Endothelial cell of umbilical vein (primary cell): Measurements from ENCODE around the gene NAP1L4. TPM values are rescaled to one million over a fixed set of nuclear protein-coding genes. Genes with fewer than 3 reads are reported as not detected.

ENCODE experiments used
- BruUV-seq: library from RNA; stranded (reverse); fragments of 400-500 nt; replicated peaks from 2 replicates; lab custom pipeline; 2021; lab: Mats Ljungman, UMichigan
- CTCF ChIA-PET: fragments of 300-600, 350-600 bp; sonication (Branson Sonifier 250); formaldehyde crosslinking; loops from one replicate; lab custom pipeline; 2021; ENCODE audit warnings: antibody characterized with exemption, inconsistent platforms; lab: Charles Lee
- POLR2A ChIA-PET: fragments of 300-600, 350-600 bp; sonication (Branson Sonifier 250); formaldehyde crosslinking; loops from one replicate; lab custom pipeline; 2021; ENCODE audit warnings: antibody characterized with exemption, inconsistent platforms; lab: Charles Lee
- DNase-seq: peaks from one replicate; pipeline ENCODE4 v3.0.0-alpha.2; 2011; ENCODE audit warnings: low read depth, low spot score
- FAIRE-seq: peaks from 2 replicates; lab custom pipeline; 2011; peaks lifted over from hg19 to GRCh38; lab: Jason Lieb, UNC
- H2AFZ ChIP-seq: 2 replicates; pipeline ENCODE4 v1.6.0; 2012; ENCODE audit warnings: low read depth, low read length, control low read depth, inconsistent platforms
- H3K27ac ChIP-seq: 2 replicates; pipeline ENCODE4 v1.5.1; 2011; ENCODE audit warnings: low read depth, mild to moderate bottlenecking, control low read depth, low read length, moderate library complexity; ENCODE audit not compliant: insufficient read depth
- H3K27me3 ChIP-seq, 2 experiments: 2 replicates each; pipeline versions ENCODE4 v1.6.0 to v1.6.1; 2011; ENCODE audit warnings: low read length in 2 of 2, mixed read lengths in 1 of 2; ENCODE audit not compliant: control insufficient read depth in 2 of 2, insufficient read depth in 2 of 2
- H3K36me3 ChIP-seq, 2 experiments: 2 replicates in 1 of 2; 3 replicates in 1 of 2; pipeline ENCODE4 v1.5.1; 2011; ENCODE audit warnings: low read length in 2 of 2, mild to moderate bottlenecking in 1 of 2, moderate library complexity in 1 of 2; ENCODE audit not compliant: control insufficient read depth in 2 of 2, insufficient read depth in 2 of 2; ENCODE audit errors: extremely low read depth in 1 of 2
- H3K4me1 ChIP-seq: 3 replicates; pipeline ENCODE4 v1.5.1; 2011; ENCODE audit warnings: mild to moderate bottlenecking, low read length; ENCODE audit not compliant: control insufficient read depth, insufficient read depth; ENCODE audit errors: extremely low read depth
- H3K4me2 ChIP-seq: 2 replicates; pipeline ENCODE4 v1.6.1; 2011; ENCODE audit warnings: low read length, control low read depth, mixed read lengths; ENCODE audit not compliant: insufficient read depth
- H3K4me3 ChIP-seq, 3 experiments: fragments of 200-600 bp in 1 of 3; sonication (generic), shearing (Covaris generic) in 1 of 3; replicated peaks in 1 of 3; 2 replicates each; pipeline ENCODE4 v1.5.1; 2011 to 2016; ENCODE audit warnings: control low read depth in 3 of 3, low read length in 3 of 3, mild to moderate bottlenecking in 2 of 3, inconsistent platforms in 1 of 3, low read depth in 1 of 3, moderate library complexity in 1 of 3; ENCODE audit not compliant: insufficient read depth in 1 of 3
- H3K79me2 ChIP-seq: 2 replicates; pipeline ENCODE4 v1.6.0; 2012; ENCODE audit warnings: low read length, inconsistent platforms; ENCODE audit not compliant: control insufficient read depth, insufficient read depth
- H3K9ac ChIP-seq: replicated peaks from 2 replicates; pipeline ENCODE3; 2011; ENCODE audit warnings: low read length, control low read depth; ENCODE audit not compliant: insufficient read depth; ENCODE audit errors: extremely low read depth
- H3K9me1 ChIP-seq: replicated peaks from 3 replicates; pipeline ENCODE4 v1.6.0; 2011; ENCODE audit warnings: mild to moderate bottlenecking, low read length; ENCODE audit not compliant: control insufficient read depth, insufficient read depth; ENCODE audit errors: extremely low read depth
- H3K9me3 ChIP-seq: replicated peaks from 2 replicates; pipeline ENCODE4 v1.5.1; 2012; ENCODE audit warnings: low read length, inconsistent platforms; ENCODE audit not compliant: control insufficient read depth, insufficient read depth
- H4K20me1 ChIP-seq: replicated peaks from 2 replicates; pipeline ENCODE3; 2011; ENCODE audit warnings: mild to moderate bottlenecking, low read length; ENCODE audit not compliant: control insufficient read depth, insufficient read depth; ENCODE audit errors: extremely low read depth
- EZH2 ChIP-seq: IDR thresholded peaks from 2 replicates; pipeline ENCODE4 v1.6.1; 2012; ENCODE audit warnings: borderline replicate concordance, low read depth, mild to moderate bottlenecking, moderate library complexity, low read length, inconsistent platforms; ENCODE audit not compliant: severe bottlenecking
- FOS ChIP-seq: IDR thresholded peaks from 2 replicates; pipeline ENCODE4 v1.6.1; 2011; ENCODE audit warnings: mild to moderate bottlenecking, low read length, moderate library complexity, borderline replicate concordance; ENCODE audit not compliant: insufficient read depth
- GATA2 ChIP-seq: IDR thresholded peaks from 2 replicates; pipeline ENCODE4 v1.7.0; 2011; ENCODE audit warnings: low read depth, mild to moderate bottlenecking, moderate library complexity, mixed read lengths, low read length; ENCODE audit not compliant: insufficient read length, insufficient read depth
- JUN ChIP-seq: IDR thresholded peaks from 2 replicates; pipeline ENCODE4 v1.6.1; 2011; ENCODE audit warnings: borderline replicate concordance, low read depth; ENCODE audit not compliant: insufficient read length, insufficient read depth
- MAX ChIP-seq: IDR thresholded peaks from 2 replicates; pipeline ENCODE4 v1.6.1; 2011; ENCODE audit not compliant: insufficient read depth, insufficient read length
- MYC ChIP-seq: IDR thresholded peaks from one replicate; pipeline ENCODE4 v1.6.1; 2011; ENCODE audit warnings: mild to moderate bottlenecking, low read depth, low read length
- POLR2A ChIP-seq: IDR thresholded peaks from 2 replicates; pipeline ENCODE4 v1.6.1; 2012; ENCODE audit warnings: low read depth, mild to moderate bottlenecking, control low read depth, low read length
- POLR2AphosphoS5 ChIP-seq: IDR thresholded peaks from 2 replicates; pipeline ENCODE4 v1.6.1; 2012; ENCODE audit warnings: low read depth, mild to moderate bottlenecking, control low read depth, low read length, moderate library complexity; ENCODE audit not compliant: insufficient read depth
- dilution Hi-C: fragments of 300-500 bp; cut with MboI; formaldehyde crosslinking; loops from one replicate; pipeline ENCODE4 v1.15.0; 2019; ENCODE audit warnings: low sequenced_read_pairs; ENCODE audit not compliant: extremely low pct_ligation_motif_present
- intact Hi-C: fragments of 100-400 bp; cut with micrococcal nuclease; formaldehyde crosslinking; loops from one replicate; pipeline ENCODE4 v1.10.0; 2022
- polyA plus RNA-seq, 4 experiments: library from polyadenylated mRNA; depleted of rRNA in 3 of 4; stranded (reverse) in 3 of 4; unstranded in 1 of 4; fragments of >200 nt; gene quantifications; 2 replicates each; pipeline versions ENCODE4 v1.2.1 to v1.2.3, GENCODE V29; 2011 to 2012; ENCODE audit warnings: missing spikeins in 1 of 4
- total RNA-seq: library from RNA; stranded (reverse); gene quantifications from 2 replicates; pipeline ENCODE4 v1.2.3, GENCODE V29; 2021
- TF ChIP-seq, protein P1 (sequence below), 2 donors: IDR thresholded peaks; 1 replicate in 1 of 2; 2 replicates in 1 of 2; pipeline ENCODE4 v1.5.1; 2011; ENCODE audit warnings: low read length in 2 of 2, mild to moderate bottlenecking in 2 of 2, moderate library complexity in 2 of 2, control low read depth in 1 of 2, inconsistent platforms in 1 of 2, low read depth in 1 of 2; ENCODE audit not compliant: insufficient read depth in 1 of 2; ENCODE audit errors: extremely low read depth in 1 of 2

The NAP1L4 gene
- total and polyA plus RNA-seq, 2 donors (not counting 3 experiments of a cell fraction or from before 2014, with no cell fraction given) = 100.0 to 177 TPM

DNA sequence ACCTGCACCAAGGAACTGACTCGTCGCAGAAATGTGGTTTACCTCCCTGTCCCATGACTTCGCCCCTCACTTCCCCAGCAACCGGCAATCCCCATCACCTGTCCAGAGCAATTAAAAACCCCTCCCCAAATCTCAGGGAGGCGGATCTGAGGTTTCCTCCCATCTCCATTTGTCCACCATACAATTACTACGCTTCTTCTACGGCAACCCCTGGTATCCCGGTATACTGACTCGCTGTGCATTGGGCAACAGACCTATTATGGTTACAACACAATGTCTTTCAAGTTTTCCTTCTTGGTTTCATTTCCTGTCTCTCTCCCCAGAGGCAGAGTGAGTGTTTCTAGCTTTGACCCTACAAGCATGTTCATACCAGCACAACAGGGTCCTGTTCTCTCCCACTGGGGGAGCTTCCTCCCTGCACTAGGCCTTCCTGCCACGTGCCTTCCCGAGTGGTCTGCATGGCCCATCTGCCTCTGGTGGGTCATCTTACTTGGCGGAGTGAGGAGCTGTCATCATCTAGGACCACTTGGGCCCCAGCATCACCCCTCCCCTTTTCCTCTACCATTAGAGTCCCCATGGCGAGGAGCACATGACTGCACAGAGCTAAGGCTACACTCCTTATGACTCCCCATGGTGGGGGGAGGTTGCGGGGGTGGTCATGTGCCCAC, 30.3 kb upstream of the NAP1L4 start:
- CTCF ChIA-PET = interaction anchor here (1.0 to 2.0 kb wide), 4 partner anchors 9 to 135 kb away, joined by 3 to 5 read pairs (median 3); no protein-coding TSS in a partner anchor
- dilution Hi-C loops (no loop called here), intact Hi-C loops (loop anchor here (5.0 kb wide), 1 partner anchor 45 kb away; no protein-coding TSS in a partner anchor)
- TF ChIP-seq POLR2A (no peak), GATA2 (no peak), JUN (no peak), FOS (no peak), POLR2AphosphoS5 (no peak), EZH2 (no peak), MAX (no peak), MYC (no peak)
- TF ChIP-seq, protein P1, sequence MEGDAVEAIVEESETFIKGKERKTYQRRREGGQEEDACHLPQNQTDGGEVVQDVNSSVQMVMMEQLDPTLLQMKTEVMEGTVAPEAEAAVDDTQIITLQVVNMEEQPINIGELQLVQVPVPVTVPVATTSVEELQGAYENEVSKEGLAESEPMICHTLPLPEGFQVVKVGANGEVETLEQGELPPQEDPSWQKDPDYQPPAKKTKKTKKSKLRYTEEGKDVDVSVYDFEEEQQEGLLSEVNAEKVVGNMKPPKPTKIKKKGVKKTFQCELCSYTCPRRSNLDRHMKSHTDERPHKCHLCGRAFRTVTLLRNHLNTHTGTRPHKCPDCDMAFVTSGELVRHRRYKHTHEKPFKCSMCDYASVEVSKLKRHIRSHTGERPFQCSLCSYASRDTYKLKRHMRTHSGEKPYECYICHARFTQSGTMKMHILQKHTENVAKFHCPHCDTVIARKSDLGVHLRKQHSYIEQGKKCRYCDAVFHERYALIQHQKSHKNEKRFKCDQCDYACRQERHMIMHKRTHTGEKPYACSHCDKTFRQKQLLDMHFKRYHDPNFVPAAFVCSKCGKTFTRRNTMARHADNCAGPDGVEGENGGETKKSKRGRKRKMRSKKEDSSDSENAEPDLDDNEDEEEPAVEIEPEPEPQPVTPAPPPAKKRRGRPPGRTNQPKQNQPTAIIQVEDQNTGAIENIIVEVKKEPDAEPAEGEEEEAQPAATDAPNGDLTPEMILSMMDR (IDR thresholded peaks at IDR 0.05; ENCODE audit: extremely low read depth in 1 of 2, insufficient read depth in 1 of 2, low read depth in 1 of 2, low read length in 2 of 2) = no peak
- no peak overlapping the region for H3K27ac ChIP-seq
- no peaks in the 10 kb centered on the region for H3K9me1 ChIP-seq
- no peak overlapping the region for H3K4me2 ChIP-seq
- no peaks in the 10 kb centered on the region for H3K79me2 ChIP-seq
- H3K9ac ChIP-seq = no peak overlapping the region
- DNase-seq (no peak), FAIRE-seq (no peak)
- H2AFZ ChIP-seq = no peak overlapping the region
- POLR2A ChIA-PET = no interaction called here
- BruUV-seq = no TSS peak
- no peaks in the 10 kb centered on the region for H3K27me3 ChIP-seq
- no peaks in the 10 kb centered on the region for H4K20me1 ChIP-seq
- peaks cover 5% of the 10 kb centered on the region for H3K4me1 ChIP-seq
- no peaks in the 10 kb centered on the region for H3K9me3 ChIP-seq
- H3K36me3 ChIP-seq = peaks cover 3 to 19% of the 10 kb centered on the region in 2 experiments
- no peak overlapping the region for H3K4me3 ChIP-seq
